ENCODE data around the gene FAIM2.

FAIM2 gene

DNA sequence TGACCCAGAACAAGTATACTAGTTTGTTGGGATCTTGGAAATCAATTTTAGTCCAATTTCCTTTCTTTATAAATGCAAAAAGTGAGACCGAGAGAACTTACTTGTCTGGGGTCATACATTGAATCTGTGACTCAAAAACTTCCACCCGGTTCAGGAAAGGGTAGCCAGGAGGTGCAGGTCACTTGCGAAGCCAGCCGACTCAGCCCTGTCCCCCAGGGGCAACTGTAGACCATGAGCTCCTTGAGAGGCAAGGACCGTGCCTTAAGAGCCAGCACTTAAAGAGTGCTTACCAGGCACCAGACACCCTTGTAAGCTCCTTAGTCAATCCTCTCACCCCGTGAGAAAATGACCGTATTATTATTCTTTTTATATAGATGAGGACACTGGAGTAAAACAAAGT is 60.3 kb downstream of the FAIM2 start:
- in situ Hi-C loops (cut with MboI; ENCODE audit: low pct_unique_long_range_greater_than_20kb, low sequenced_read_pairs): no loop called here
- no peak for DNase-seq

- in situ Hi-C loops (cut with MboI; ENCODE audit: low pct_unique_long_range_greater_than_20kb, low sequenced_read_pairs): no loop called here
- DNase-seq: peak; percentile 94
Measured at GRCh38 chr12:49842519-49843352, 61.0 kb downstream of the FAIM2 start, which contains the start of gene BCDIN3D. Gene BCDIN3D (minus strand): TSS chr12:49843106. CDS start chr12:49843087, 19 bp downstream.

DNA sequence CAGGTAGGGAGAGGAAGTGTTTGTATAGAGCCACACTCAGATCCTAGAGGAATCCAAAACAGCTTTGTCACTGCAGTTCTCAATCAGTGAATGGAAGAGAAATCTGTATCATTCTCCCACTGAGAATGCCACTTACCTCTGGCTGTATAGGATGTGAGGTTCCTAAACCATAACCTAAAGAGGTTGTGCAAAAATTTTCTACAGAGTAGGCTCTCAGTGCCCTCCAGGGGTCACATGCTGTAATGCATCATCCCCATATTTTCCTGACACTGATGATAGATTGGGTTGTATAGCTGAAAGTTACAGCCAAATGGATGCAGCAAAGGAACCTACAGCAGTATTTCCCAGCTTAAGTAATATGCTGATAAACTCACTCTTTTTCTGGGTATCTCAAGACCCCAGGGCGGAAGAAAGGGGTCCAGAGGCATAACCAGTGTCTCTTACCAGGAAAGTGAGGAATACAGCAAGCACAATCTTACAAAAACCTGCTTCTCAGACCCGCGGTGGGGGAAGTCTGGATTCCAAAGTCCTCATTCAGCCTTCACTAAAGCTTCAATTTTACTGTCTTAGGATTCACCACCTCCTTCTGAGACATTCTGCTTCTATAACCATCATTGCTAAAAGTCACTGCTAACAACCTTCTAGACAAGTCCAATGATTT is 64.6 kb downstream of the FAIM2 start:
- in situ Hi-C loops (cut with MboI; ENCODE audit: low pct_unique_long_range_greater_than_20kb, low sequenced_read_pairs): no loop called here
- DNase-seq: peak; percentile 82

DNA sequence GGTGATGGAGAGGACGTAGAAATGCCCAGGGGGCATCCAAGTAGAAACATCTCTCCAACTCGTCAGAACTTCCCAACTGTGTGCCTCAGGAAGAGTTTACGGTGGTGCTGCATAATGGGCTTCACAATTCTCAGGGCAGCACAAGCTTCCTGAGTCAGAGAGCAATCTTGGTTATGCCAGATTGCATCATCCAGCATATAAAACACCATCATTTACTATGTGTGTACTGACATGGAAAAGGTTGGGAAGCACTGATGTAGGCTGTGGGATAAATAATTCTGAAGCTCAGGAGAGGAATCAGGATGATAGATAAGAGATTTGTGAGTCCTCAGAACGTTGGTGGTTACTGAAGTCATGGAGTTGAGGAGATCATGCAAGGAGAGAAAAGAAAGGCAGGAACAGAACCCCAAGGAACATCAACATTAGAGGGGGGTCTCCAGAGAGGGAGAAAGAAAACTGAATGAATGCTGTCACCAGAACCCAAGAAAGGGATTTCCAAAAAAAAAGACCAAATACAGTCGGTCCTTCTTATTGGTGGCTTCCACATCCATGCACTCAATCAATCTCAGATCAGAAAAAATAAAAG is 70.8 kb downstream of the FAIM2 start:
- in situ Hi-C loops (cut with MboI; ENCODE audit: low pct_unique_long_range_greater_than_20kb, low sequenced_read_pairs): no loop called here
- no peak for DNase-seq

DNA sequence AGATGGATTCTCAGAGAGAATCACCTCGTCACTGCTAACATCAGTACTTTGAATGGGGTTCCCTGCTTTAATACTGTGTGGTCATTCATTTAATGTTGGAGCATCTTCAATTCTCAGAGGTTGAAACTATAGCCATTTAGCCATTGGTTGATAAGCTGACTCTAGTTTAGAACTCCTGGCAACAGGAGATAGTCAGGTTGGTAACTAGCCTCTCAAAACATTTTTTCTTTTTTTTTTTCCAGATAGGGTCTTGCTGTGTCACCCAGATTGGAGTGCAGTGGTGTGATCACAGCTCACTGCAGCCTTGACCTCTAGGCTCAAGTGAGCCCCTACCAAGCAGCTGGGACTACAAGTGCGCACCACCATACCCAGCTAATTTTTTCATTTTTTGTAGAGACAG is 72.0 kb downstream of the FAIM2 start:
- no peak for DNase-seq
- in situ Hi-C loops (cut with MboI; ENCODE audit: low pct_unique_long_range_greater_than_20kb, low sequenced_read_pairs): no loop called here

GRCh38 chr12:49828133-49829091 is 75.3 kb downstream of the FAIM2 start, which contains the start of gene NCKAP5L:
Gene NCKAP5L (minus strand): TSS chr12:49828413. CDS start chr12:49804044, 24,369 bp downstream.
- DNase-seq: peak; percentile 98
- in situ Hi-C loops (cut with MboI; ENCODE audit: low pct_unique_long_range_greater_than_20kb, low sequenced_read_pairs): no loop called here

DNA sequence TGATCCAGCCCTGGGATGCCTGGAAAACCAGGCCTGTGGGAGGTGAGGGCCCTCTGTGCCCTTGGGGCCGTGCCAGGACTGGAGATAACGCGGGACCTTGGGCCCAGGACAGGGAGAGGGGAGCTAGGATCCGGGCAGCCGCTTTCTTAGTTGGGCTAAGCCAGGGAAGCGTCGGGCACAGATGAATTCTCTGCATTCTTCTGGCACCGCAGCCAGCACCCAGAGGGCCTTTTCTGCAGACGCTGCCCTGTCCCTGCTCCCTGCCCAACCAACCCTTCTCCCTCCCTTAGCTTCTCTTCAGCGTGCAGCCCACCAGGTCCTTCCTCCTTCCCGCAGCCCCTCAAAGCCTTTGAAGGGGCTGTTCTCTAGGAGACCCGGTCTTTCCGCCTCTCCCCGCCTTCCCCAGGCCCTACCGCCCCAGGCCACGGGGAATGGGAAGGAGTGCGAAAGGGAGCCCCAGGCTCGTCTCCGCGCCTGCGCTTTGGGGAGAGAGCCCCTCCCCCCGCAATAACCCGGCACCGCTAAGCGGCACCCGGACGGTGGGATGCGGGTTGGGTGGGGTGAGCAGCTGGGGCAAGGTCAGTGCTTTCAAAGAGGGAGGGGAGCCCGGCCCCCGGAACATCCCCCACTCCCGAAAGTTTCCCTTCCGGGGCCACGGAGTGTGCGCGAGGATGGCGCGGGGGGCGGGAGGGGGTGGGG is 76.2 kb downstream of the FAIM2 start:
- in situ Hi-C loops (cut with MboI; ENCODE audit: low pct_unique_long_range_greater_than_20kb, low sequenced_read_pairs): no loop called here
- peak; percentile 67 for DNase-seq

GRCh38 chr12:49827051-49827400 is 76.7 kb downstream of the FAIM2 start:
- in situ Hi-C loops (cut with MboI; ENCODE audit: low pct_unique_long_range_greater_than_20kb, low sequenced_read_pairs): no loop called here

GRCh38 chr12:49825971-49826421 is 77.7 kb downstream of the FAIM2 start:
- in situ Hi-C loops (cut with MboI; ENCODE audit: low pct_unique_long_range_greater_than_20kb, low sequenced_read_pairs): no loop called here
- no peak for DNase-seq

More at GRCh38 chr12:49827051-49827400, 76.7 kb downstream of the FAIM2 start:
- DNase-seq: no peak

- DNase-seq: no peak
- in situ Hi-C loops (cut with MboI; ENCODE audit: low pct_unique_long_range_greater_than_20kb, low sequenced_read_pairs): no loop called here
Measured at GRCh38 chr12:49825360-49825970, 78.2 kb downstream of the FAIM2 start.

DNA sequence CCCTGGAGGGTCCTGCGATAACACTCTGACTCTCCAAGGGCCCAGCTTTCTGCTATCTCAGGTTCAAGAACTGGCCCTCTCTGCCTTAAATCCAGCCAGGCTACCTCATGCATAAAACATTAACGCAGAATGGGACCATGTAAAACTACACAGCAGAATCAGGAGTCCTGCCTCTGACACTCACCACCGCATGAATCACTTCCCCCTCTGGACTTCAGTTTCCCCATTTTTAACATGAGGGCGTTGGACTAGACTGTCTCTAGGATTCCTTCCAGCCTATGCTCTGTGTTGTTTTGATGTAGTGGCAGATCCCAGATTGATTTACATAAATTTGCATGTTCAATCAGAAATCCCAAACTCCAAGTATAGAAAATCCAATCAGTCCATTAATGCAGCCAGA is 78.8 kb downstream of the FAIM2 start:
- DNase-seq: peak; percentile 80
- in situ Hi-C loops (cut with MboI; ENCODE audit: low pct_unique_long_range_greater_than_20kb, low sequenced_read_pairs): no loop called here

DNA sequence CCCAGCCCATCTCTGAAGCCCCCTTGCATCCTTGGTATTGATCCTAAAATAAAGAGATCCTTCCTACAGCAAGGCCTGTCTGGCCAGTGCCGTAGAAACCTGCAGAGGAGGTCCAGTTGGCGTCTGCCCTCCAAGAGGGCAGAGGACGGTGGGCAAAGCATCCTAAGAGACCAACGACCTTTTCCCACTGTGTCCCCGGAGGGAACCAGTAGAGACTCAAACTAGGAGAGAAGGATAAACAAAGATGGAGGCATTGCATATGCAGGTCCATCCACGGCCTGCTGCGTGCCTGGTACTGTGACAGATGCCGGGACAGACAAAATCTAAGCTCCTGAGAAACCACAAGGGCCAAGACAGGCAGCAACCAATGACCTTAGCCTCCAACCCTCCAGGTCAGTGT is 79.3 kb downstream of the FAIM2 start:
- DNase-seq: no peak
- in situ Hi-C loops (cut with MboI; ENCODE audit: low pct_unique_long_range_greater_than_20kb, low sequenced_read_pairs): no loop called here

- no peak for DNase-seq
- in situ Hi-C loops (cut with MboI; ENCODE audit: low pct_unique_long_range_greater_than_20kb, low sequenced_read_pairs): no loop called here
Measured at GRCh38 chr12:49823951-49824350, 79.7 kb downstream of the FAIM2 start.

DNA sequence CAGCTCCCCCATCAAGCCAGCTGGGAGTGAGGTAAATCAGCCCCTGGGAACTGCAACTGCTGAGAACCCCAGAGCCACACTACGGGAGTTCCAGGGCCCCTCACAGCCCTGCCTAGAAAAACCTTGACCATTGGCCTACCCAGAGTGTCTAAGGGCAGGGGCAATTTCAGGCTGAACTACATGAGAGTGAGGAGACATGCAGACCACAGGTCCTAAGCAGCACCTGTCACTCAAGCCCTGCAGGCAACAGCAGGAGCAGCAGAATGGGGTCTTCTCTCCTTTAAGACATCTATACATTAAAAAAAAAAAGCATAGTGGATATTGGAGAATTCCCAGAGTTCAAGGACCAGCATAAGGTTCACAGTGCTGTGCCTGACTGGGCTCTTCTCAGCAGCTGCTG is 80.3 kb downstream of the FAIM2 start:
- in situ Hi-C loops (cut with MboI; ENCODE audit: low pct_unique_long_range_greater_than_20kb, low sequenced_read_pairs): no loop called here
- DNase-seq: no peak

GRCh38 chr12:49821373-49822287 is 82.1 kb downstream of the FAIM2 start:
- in situ Hi-C loops (cut with MboI; ENCODE audit: low pct_unique_long_range_greater_than_20kb, low sequenced_read_pairs): no loop called here

DNA sequence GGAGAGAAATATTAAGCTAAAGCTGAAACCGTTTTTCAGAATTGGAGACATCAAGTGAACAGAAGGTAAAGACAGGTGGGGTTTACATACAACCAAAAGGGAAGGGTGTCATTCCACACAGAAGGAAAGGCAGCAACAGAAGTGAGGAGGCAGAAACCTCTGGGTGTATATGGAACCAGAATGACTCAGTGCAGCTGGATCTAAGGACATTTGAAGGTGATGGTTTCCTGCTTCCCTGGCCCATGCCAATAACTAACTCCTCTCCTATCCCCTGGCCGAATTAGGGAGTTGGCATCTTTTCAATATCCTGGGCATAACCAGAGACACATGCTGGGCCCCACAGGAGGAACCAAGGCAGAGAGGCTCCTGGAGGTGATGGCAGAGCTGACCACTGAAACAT is 83.9 kb downstream of the FAIM2 start:
- DNase-seq: no peak
- in situ Hi-C loops (cut with MboI; ENCODE audit: low pct_unique_long_range_greater_than_20kb, low sequenced_read_pairs): no loop called here

More at GRCh38 chr12:49821373-49822287, 82.1 kb downstream of the FAIM2 start:
- DNase-seq: no peak

Data from KBM-7 (cell line).